ENCODE measurements around the gene C1QTNF1. TPM values are rescaled to one million over a fixed set of nuclear protein-coding genes. Genes with fewer than 3 reads are reported as not detected.

Gene C1QTNF1
- total and polyA plus RNA-seq, 9 of the 15 experiments (the other 6 are each of a cell fraction or from before 2014, with no cell fraction given): 0.09 TPM; not detected in 8

DNA sequence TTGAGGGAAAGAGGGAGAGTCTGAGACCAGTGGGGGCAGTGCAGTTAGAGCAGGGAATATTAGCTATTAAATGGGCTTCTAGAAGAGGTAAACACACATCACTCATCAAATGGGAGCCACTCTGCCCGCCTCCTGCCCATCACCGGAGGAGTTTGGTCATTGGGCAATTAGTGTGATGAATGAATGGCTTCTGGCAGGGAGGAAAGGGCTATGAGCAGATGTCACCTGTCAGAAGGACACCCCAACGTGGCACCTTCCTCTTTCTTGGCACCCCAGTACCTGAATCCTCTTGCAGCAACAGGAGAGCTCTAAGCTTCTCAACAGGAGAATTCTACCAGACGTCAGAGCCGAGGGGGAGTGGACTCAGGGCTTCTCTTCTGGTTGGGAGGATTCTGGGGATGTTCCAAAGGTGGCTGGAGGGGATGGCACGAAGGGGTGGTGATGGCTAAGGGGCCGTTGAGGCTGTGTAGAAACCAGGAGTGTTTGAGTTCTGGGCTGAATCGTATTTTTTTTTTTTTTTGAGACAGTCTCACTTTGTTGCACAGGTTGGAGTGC, 11.0 kb downstream of the C1QTNF1 start (continued):
- TF ChIP-seq ZNF57 (CRISPR knock-in tag; IDR thresholded peaks at IDR 0.05) (no peak), ZKSCAN3 (CRISPR knock-in tag; IDR thresholded peaks at IDR 0.05) (no peak)

DNA sequence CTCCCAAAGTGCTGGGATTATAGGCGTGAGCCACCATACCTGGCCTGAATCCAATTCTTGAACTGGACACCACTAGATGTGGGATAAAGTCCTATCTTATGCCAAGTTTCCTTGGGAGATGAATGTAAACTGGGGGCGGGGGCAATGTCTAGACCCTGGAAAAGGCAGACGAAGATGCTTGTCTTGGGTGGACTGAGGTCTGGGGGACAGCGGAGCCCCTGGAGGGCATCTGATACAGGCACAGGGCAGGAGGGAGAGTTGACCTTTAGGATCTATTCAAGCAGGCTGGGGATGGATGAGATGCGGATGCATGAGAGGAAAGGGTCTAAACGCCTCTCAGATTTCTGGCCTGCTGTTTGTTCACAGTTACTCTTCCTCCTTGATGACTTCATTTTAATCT, 11.7 kb downstream of the C1QTNF1 start:
- no peak overlapping the region for H3K4me2 ChIP-seq (ENCODE audit: insufficient read depth, low read length)
- in situ Hi-C loops (cut with MboI) (no loop called here), intact Hi-C loops (cut with micrococcal nuclease) (no loop called here)
- ATAC-seq: no peak
- no peak overlapping the region for H3K4me3 ChIP-seq
- WGBS (ENCODE audit: insufficient coverage, low coverage, missing lambda C conversion rate): 0% methylated on average over 6 of the region's 6 CpGs
- CTCF ChIA-PET (ENCODE audit: low intra/inter-chr PET ratio): no interaction called here
- H3K36me3 ChIP-seq (ENCODE audit: control insufficient read depth, insufficient read depth, low read length): no peaks in the 10 kb centered on the region
- H3K9me1 ChIP-seq (ENCODE audit: control insufficient read depth, insufficient read depth, low read length): no peaks in the 10 kb centered on the region
- peaks cover 4% of the 10 kb centered on the region; the same call in 1 of the 2 replicates for H4K20me1 ChIP-seq (replicated peaks; ENCODE audit: control insufficient read depth, insufficient read depth, low read length)
- BruUV-seq (replicated peaks): no TSS peak
- H3K9ac ChIP-seq (ENCODE audit: insufficient read depth in 1 of 2, low read depth in 2 of 2, low read length in 2 of 2): no peak overlapping the region
- H3K27ac ChIP-seq (ENCODE audit: extremely low read depth, low read depth, low read length): no peak overlapping the region
- H3K9me3 ChIP-seq (replicated peaks; ENCODE audit: control insufficient read depth, insufficient read depth, low read depth, low read length): no peaks in the 10 kb centered on the region
- DNase-seq (ENCODE audit: extremely low read depth in 1 of 4, low spot score in 3 of 4): peak in 1 of 4 experiments; percentile 2
- POLR2A ChIA-PET: no interaction called here
- no peak for FAIRE-seq
- no peaks in the 10 kb centered on the region for H3K79me2 ChIP-seq (ENCODE audit: control insufficient read depth, insufficient read depth, low read length)
- H3K27me3 ChIP-seq (ENCODE audit: control insufficient read depth in 2 of 2, insufficient read depth in 2 of 2, low read length in 2 of 2): peaks cover 41 to 76% of the 10 kb centered on the region in 2 experiments
- H2AFZ ChIP-seq (ENCODE audit: low read depth, low read length): no peak overlapping the region
- H3K4me1 ChIP-seq (replicated peaks in 1 of 2; ENCODE audit: control insufficient read depth in 2 of 2, insufficient read depth in 2 of 2, low read length in 2 of 2): no peaks in the 10 kb centered on the region
- TF ChIP-seq, protein P1, sequence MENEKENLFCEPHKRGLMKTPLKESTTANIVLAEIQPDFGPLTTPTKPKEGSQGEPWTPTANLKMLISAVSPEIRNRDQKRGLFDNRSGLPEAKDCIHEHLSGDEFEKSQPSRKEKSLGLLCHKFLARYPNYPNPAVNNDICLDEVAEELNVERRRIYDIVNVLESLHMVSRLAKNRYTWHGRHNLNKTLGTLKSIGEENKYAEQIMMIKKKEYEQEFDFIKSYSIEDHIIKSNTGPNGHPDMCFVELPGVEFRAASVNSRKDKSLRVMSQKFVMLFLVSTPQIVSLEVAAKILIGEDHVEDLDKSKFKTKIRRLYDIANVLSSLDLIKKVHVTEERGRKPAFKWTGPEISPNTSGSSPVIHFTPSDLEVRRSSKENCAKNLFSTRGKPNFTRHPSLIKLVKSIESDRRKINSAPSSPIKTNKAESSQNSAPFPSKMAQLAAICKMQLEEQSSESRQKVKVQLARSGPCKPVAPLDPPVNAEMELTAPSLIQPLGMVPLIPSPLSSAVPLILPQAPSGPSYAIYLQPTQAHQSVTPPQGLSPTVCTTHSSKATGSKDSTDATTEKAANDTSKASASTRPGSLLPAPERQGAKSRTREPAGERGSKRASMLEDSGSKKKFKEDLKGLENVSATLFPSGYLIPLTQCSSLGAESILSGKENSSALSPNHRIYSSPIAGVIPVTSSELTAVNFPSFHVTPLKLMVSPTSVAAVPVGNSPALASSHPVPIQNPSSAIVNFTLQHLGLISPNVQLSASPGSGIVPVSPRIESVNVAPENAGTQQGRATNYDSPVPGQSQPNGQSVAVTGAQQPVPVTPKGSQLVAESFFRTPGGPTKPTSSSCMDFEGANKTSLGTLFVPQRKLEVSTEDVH (IDR thresholded peaks at IDR 0.05; ENCODE audit: low read depth, partially characterized antibody): no peak
- no peak for TF ChIP-seq KDM4B (IDR thresholded peaks at IDR 0.05; ENCODE audit: borderline replicate concordance in 2 of 2, low read depth in 1 of 2)
- TF ChIP-seq TSC22D4 (tag; IDR thresholded peaks at IDR 0.05): no peak
- no peak for TF ChIP-seq SUPT5H (IDR thresholded peaks at IDR 0.05)
- no peak for TF ChIP-seq SP2 (IDR thresholded peaks at IDR 0.05; ENCODE audit: extremely low read depth, low read depth, low read length, poor library complexity, severe bottlenecking)
- no peak for TF ChIP-seq GTF2A2 (tag; IDR thresholded peaks at IDR 0.05)
- no peak for TF ChIP-seq KDM1A (IDR thresholded peaks at IDR 0.05)
- TF ChIP-seq, protein P2, sequence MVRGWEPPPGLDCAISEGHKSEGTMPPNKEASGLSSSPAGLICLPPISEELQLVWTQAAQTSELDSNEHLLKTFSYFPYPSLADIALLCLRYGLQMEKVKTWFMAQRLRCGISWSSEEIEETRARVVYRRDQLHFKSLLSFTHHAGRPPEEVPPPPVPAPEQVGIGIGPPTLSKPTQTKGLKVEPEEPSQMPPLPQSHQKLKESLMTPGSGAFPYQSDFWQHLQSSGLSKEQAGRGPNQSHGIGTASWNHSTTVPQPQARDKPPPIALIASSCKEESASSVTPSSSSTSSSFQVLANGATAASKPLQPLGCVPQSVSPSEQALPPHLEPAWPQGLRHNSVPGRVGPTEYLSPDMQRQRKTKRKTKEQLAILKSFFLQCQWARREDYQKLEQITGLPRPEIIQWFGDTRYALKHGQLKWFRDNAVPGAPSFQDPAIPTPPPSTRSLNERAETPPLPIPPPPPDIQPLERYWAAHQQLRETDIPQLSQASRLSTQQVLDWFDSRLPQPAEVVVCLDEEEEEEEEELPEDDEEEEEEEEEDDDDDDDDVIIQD (CRISPR knock-in tag; IDR thresholded peaks at IDR 0.05): no peak
- TF ChIP-seq ZNF764 (CRISPR knock-in tag; IDR thresholded peaks at IDR 0.05; ENCODE audit: low read depth): no peak
- TF ChIP-seq SMC3 (conservative IDR thresholded peaks at IDR 0.05; ENCODE audit: insufficient read depth, low read depth, low read length): no peak
- TF ChIP-seq, protein P3, sequence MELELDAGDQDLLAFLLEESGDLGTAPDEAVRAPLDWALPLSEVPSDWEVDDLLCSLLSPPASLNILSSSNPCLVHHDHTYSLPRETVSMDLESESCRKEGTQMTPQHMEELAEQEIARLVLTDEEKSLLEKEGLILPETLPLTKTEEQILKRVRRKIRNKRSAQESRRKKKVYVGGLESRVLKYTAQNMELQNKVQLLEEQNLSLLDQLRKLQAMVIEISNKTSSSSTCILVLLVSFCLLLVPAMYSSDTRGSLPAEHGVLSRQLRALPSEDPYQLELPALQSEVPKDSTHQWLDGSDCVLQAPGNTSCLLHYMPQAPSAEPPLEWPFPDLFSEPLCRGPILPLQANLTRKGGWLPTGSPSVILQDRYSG (tag; conservative IDR thresholded peaks at IDR 0.05; ENCODE audit: low read depth): no peak
- TF ChIP-seq ZNF436 (CRISPR knock-in tag; IDR thresholded peaks at IDR 0.05): no peak
- TF ChIP-seq ZNF274 (IDR thresholded peaks at IDR 0.05; ENCODE audit: borderline replicate concordance, low read depth, low read length): no peak
- no peak for TF ChIP-seq THRAP3 (IDR thresholded peaks at IDR 0.05; ENCODE audit: borderline replicate concordance)

All from K562 (cell line).